Activated CD4-positive, alpha-beta T cell treated with anti-CD3 and anti-CD28 coated beads, Interleukin-2, amount 50 U/mL, for 24 hours (primary cell): ENCODE results near the gene CFAP20.
"Not testable (repeated sequence)": the region's sequence is repeated elsewhere in the genome, so short reads cannot be mapped to it uniquely, and the experiment has no call there.

Experiments used
- DNase-seq, 2 donors: peaks; one replicate each; pipeline ENCODE4 v3.0.0-alpha.2; 2020; ENCODE audit warnings: low read depth in 1 of 2, low spot score in 1 of 2

Gene CFAP20

GRCh38 chr16:58098207-58099096 lies 30.7 kb downstream of the CFAP20 start:
- DNase-seq: no peak

- no peak for DNase-seq
Observed at GRCh38 chr16:58096249-58096648, 32.9 kb downstream of the CFAP20 start.

- not testable (repeated sequence) for DNase-seq
Observed at GRCh38 chr16:58095575-58095960, 33.6 kb downstream of the CFAP20 start.

GRCh38 chr16:58094791-58095574 lies 34.2 kb downstream of the CFAP20 start:
- no peak for DNase-seq

- no peak for DNase-seq
Observed at GRCh38 chr16:58094026-58094425, 35.2 kb downstream of the CFAP20 start.

- DNase-seq: not testable (repeated sequence)
Observed at GRCh38 chr16:58090396-58090795, 38.8 kb downstream of the CFAP20 start.

GRCh38 chr16:58088091-58088490 lies 41.1 kb downstream of the CFAP20 start:
- no peak for DNase-seq

- no peak for DNase-seq
Observed at GRCh38 chr16:58087209-58087913, 41.8 kb downstream of the CFAP20 start.

GRCh38 chr16:58086381-58087208 lies 42.6 kb downstream of the CFAP20 start:
- DNase-seq: no peak

GRCh38 chr16:58085584-58086251 lies 43.5 kb downstream of the CFAP20 start:
- no peak for DNase-seq

- DNase-seq: no peak
Observed at GRCh38 chr16:58085171-58085570, 44.0 kb downstream of the CFAP20 start.

- no peak for DNase-seq
Observed at GRCh38 chr16:58084635-58085034, 44.5 kb downstream of the CFAP20 start.

- DNase-seq: no peak
Observed at GRCh38 chr16:58082381-58082780, 46.8 kb downstream of the CFAP20 start.

GRCh38 chr16:58080657-58081056 lies 48.5 kb downstream of the CFAP20 start:
- not testable (repeated sequence) for DNase-seq

- DNase-seq: no peak
Observed at GRCh38 chr16:58077796-58078195, 51.4 kb downstream of the CFAP20 start.

GRCh38 chr16:58076514-58076913 lies 52.7 kb downstream of the CFAP20 start:
- no peak for DNase-seq

- no peak for DNase-seq
Observed at GRCh38 chr16:58074657-58075056, 54.5 kb downstream of the CFAP20 start.

GRCh38 chr16:58073086-58073485 lies 56.1 kb downstream of the CFAP20 start:
- DNase-seq: not testable (repeated sequence)

- DNase-seq: not testable (repeated sequence)
Observed at GRCh38 chr16:58072134-58072533, 57.0 kb downstream of the CFAP20 start.

- DNase-seq: no peak
Observed at GRCh38 chr16:58070585-58070984, 58.6 kb downstream of the CFAP20 start.
